PC-3 (cell line): Measurements from ENCODE around the gene CFAP53. TPM values are rescaled to one million over a fixed set of nuclear protein-coding genes. Genes with fewer than 3 reads are reported as not detected.

Experiments used
- ATAC-seq: fragments of 200-7000 bp; cut with Tn5 transposase; 2 replicates; pipeline ENCODE4 v1.9.1; 2020; ENCODE audit warnings: mild to moderate bottlenecking, moderate library complexity
- BruUV-seq: library from RNA; stranded (reverse); fragments of 400-500 nt; replicated peaks from 2 replicates; lab custom pipeline; 2021; lab: Mats Ljungman, UMichigan
- CTCF ChIA-PET: fragments of 300-600 bp; sonication (Branson Sonifier 250); formaldehyde crosslinking; loops from one replicate; lab custom pipeline; 2022; ENCODE audit warnings: antibody characterized with exemption; lab: Charles Lee
- POLR2A ChIA-PET: fragments of 300-600 bp; sonication (Branson Sonifier 250); formaldehyde crosslinking; loops from one replicate; lab custom pipeline; 2022; ENCODE audit warnings: antibody characterized with exemption; ENCODE audit not compliant: unreplicated experiment; lab: Charles Lee
- DNase-seq: peaks from one replicate; pipeline ENCODE4 v3.0.0-alpha.2; 2015
- H2AFZ ChIP-seq: fragments of 300-600 bp; sonication (generic); 2 replicates; pipeline ENCODE4 v1.6.0; 2016; ENCODE audit warnings: antibody characterized with exemption, low read length
- H3F3A ChIP-seq: fragments of 300-600 bp; sonication (generic); one replicate; pipeline ENCODE4 v1.6.0; 2017; ENCODE audit warnings: antibody characterized with exemption, low read length, control low read depth, mild to moderate bottlenecking; ENCODE audit not compliant: unreplicated experiment
- H3K27ac ChIP-seq: fragments of 300-600 bp; sonication (generic); 2 replicates; pipeline ENCODE4 v1.5.1; 2016; ENCODE audit warnings: mild to moderate bottlenecking, low read length
- H3K27me3 ChIP-seq: fragments of 300-600 bp; sonication (generic); 2 replicates; pipeline ENCODE4 v1.6.1; 2016; ENCODE audit warnings: low read length, mixed read lengths
- H3K36me3 ChIP-seq: fragments of 300-600 bp; sonication (generic); 2 replicates; pipeline ENCODE4 v1.6.1; 2016; ENCODE audit warnings: low read depth, mixed run types, low read length, mixed read lengths
- H3K4me1 ChIP-seq: fragments of 300-600 bp; sonication (generic); 2 replicates; pipeline ENCODE4 v1.5.1; 2016; ENCODE audit warnings: low read length; ENCODE audit not compliant: insufficient read depth
- H3K4me2 ChIP-seq: fragments of 300-600 bp; sonication (generic); 2 replicates; pipeline ENCODE4 v1.6.0; 2016; ENCODE audit warnings: low read length
- H3K4me3 ChIP-seq: fragments of 300-600 bp; sonication (generic); 2 replicates; pipeline ENCODE4 v1.5.1; 2016; ENCODE audit warnings: mild to moderate bottlenecking, low read length, mixed read lengths
- H3K79me2 ChIP-seq: fragments of 300-600 bp; sonication (generic); 2 replicates; pipeline ENCODE4 v1.6.1; 2017; ENCODE audit warnings: low read length, mixed read lengths
- H3K9ac ChIP-seq: fragments of 300-600 bp; sonication (generic); 2 replicates; pipeline ENCODE4 v1.6.0; 2016; ENCODE audit warnings: mild to moderate bottlenecking, low read length
- H3K9me2 ChIP-seq: fragments of 300-600 bp; sonication (generic); replicated peaks from 2 replicates; pipeline ENCODE4 v1.6.1; 2016; ENCODE audit warnings: mixed run types, low read length, mixed read lengths
- H3K9me3 ChIP-seq: fragments of 300-600 bp; sonication (generic); 2 replicates; pipeline ENCODE4 v1.6.1; 2016; ENCODE audit warnings: low read length, mixed read lengths
- H4K20me1 ChIP-seq: fragments of 300-600 bp; sonication (generic); 2 replicates; pipeline ENCODE4 v1.6.1; 2016; ENCODE audit warnings: low read length, mixed read lengths
- CTCF ChIP-seq: fragments of 300-600 bp; sonication (generic); conservative IDR thresholded peaks from 2 replicates; pipeline ENCODE4 v1.5.1; 2017; ENCODE audit warnings: antibody characterized with exemption, low read depth, mild to moderate bottlenecking, low read length
- EZH2 ChIP-seq: fragments of 300-600 bp; sonication (generic); IDR thresholded peaks from one replicate; pipeline ENCODE4 v1.6.1; 2017; ENCODE audit warnings: antibody characterized with exemption, mild to moderate bottlenecking, low read length; ENCODE audit not compliant: unreplicated experiment
- EZH2phosphoT487 ChIP-seq: fragments of 300-600 bp; sonication (generic); IDR thresholded peaks from 2 replicates; pipeline ENCODE4 v1.6.1; 2018; ENCODE audit warnings: mild to moderate bottlenecking, antibody characterized with exemption, low read length, borderline replicate concordance
- intact Hi-C: fragments of 100-400 bp; cut with micrococcal nuclease; formaldehyde crosslinking; loops from 2 replicates; pipeline ENCODE4 v1.9.0; 2023
- total RNA-seq: library from RNA; depleted of rRNA; stranded (reverse); fragments of >200 nt; gene quantifications from 2 replicates; pipeline ENCODE4 v1.2.3, GENCODE V29; 2014

The CFAP53 gene
- total RNA-seq, 1 experiment from 2014 or later, result not detected

DNA sequence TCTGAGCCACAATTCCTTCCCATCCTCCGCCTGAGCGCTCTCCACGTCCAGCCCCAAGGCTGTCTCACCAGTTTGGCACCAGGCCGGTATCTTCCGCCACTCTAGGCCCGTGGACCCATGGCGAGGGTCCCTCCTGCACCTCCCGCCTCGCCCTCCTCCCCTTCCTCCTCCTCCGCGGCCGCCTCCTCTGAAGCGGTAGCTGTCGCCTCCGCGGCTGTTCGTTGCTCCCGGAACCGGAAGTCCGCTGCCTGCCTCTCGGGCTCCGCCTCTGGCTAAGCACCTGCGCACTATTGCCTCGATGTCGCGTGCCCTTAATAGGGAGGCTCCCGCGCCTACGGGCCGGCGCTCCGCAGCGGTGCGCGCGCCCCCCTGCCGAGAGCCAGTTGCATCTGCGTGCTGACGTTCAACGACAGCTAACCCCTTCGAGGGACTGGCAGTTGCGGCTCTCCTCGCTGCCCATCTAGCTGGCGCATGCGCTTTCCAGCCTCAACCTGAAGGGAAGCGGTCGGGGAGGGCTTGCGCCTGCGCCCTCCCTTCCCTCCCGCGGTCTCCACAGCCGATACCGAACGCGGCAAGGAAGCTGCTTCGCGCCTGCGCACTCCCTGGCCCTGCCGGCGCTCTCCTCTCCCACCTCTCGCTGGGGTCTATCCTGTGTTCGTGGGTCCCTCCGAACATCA lies 15.1 kb upstream of the CFAP53 start, which contains the start of gene MBD1:
MBD1 (minus strand) TSS at position 229 of the 677 bp plus-strand sequence. CDS start 1,531 bp downstream, outside the sequence.
- H3K4me2 ChIP-seq, result peak within 1 kb of the TSS; percentile 85
- peak within 1 kb of the TSS; percentile 90 for H3K9ac ChIP-seq
- peak within 1 kb of the TSS; percentile 88 for H3K4me3 ChIP-seq
- H3K9me3 ChIP-seq, result no peaks in the 10 kb centered on the region
- peak within 1 kb of the TSS; percentile 76 for H2AFZ ChIP-seq
- TF ChIP-seq EZH2 (no peak), EZH2phosphoT487 (no peak), CTCF (no peak)
- peaks cover 23% of the 10 kb centered on the region; the same call in 1 of the 2 replicates for H3K4me1 ChIP-seq
- H3K27me3 ChIP-seq, result no peaks in the 10 kb centered on the region
- peak; percentile 86 for ATAC-seq
- H3K27ac ChIP-seq, result peak within 1 kb of the TSS; percentile 62
- H4K20me1 ChIP-seq, result no peaks in the 10 kb centered on the region
- intact Hi-C loops, result no loop called here
- BruUV-seq, result no TSS peak
- ChIA-PET CTCF (interaction anchor here (0.6 kb wide), 1 partner anchor 497 kb away, joined by 3 read pairs; no protein-coding TSS in a partner anchor), POLR2A (interaction anchor here (0.6 kb wide), 2 partner anchors 511 to 658 kb away, joined by 4 to 9 read pairs; no protein-coding TSS in a partner anchor)
- peaks cover 36% of the 10 kb centered on the region for H3K79me2 ChIP-seq
- no peaks in the 10 kb centered on the region for H3K9me2 ChIP-seq
- peak; percentile 84 for DNase-seq
- no peaks in the 10 kb centered on the region; the same call in 1 of the 2 replicates for H3K36me3 ChIP-seq
- H3F3A ChIP-seq, result no peaks in the 10 kb centered on the region

DNA sequence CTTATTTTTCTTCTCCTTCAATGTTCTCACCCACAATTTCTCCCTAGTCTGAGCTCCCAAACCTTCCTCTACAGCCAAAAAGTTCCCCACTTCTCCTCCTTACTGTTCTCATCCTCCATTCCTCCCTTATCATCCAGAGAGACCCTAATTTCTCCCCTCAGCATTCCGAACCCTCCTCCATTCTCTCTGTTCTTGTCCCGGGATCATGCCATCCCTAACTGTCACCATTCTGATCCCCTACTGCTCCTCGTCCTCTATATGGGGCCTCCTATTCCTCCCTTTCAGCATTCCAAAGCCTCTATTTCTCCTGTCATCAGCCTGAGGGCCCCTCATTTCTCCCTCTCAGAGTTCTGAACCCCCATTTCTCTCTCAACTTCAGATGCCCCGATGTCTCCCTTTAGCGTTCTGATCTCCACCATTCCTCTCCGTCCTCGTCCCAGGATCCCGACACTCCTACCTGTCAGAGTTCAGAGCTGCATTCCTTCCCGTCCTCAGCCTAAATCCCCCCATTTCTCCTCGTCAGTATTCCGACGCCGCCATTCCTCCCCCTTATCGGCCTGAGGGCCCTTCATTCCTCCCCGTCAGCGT lies 14.5 kb upstream of the CFAP53 start:
- Histone ChIP-seq H3K27ac (peak overlapping the region; percentile 62; the same call in 1 of the 2 replicates), H3K9ac (peak overlapping the region; percentile 90), H3K4me2 (peak overlapping the region; percentile 85), H3F3A (no peaks in the 10 kb centered on the region), H3K79me2 (peaks cover 30% of the 10 kb centered on the region), H3K4me1 (peaks cover 17% of the 10 kb centered on the region; the same call in 1 of the 2 replicates), H2AFZ (peak overlapping the region; percentile 50; the same call in 1 of the 2 replicates), H3K36me3 (no peaks in the 10 kb centered on the region; the same call in 1 of the 2 replicates), H3K9me2 (no peaks in the 10 kb centered on the region), H3K9me3 (no peaks in the 10 kb centered on the region), H3K27me3 (no peaks in the 10 kb centered on the region), H4K20me1 (no peaks in the 10 kb centered on the region), H3K4me3 (peak overlapping the region; percentile 88)
- BruUV-seq, result no TSS peak
- ATAC-seq (no peak), DNase-seq (no peak)
- POLR2A ChIA-PET, result no interaction called here
- TF ChIP-seq EZH2 (no peak), CTCF (no peak), EZH2phosphoT487 (no peak)
- intact Hi-C loops, result no loop called here
- CTCF ChIA-PET, result no interaction called here
